ENCODE data around the gene APLP2. TPM values are rescaled to one million over a fixed set of nuclear protein-coding genes. Genes with fewer than 3 reads are reported as not detected.
"Not testable (repeated sequence)": the region's sequence is repeated elsewhere in the genome, so short reads cannot be mapped to it uniquely, and the experiment has no call there.

Gene APLP2
- 100 to 1,000 TPM; 289 to 343 (median 310) TPM for polyA plus RNA-seq (ENCODE audit: low read depth in 6 of 6)

DNA sequence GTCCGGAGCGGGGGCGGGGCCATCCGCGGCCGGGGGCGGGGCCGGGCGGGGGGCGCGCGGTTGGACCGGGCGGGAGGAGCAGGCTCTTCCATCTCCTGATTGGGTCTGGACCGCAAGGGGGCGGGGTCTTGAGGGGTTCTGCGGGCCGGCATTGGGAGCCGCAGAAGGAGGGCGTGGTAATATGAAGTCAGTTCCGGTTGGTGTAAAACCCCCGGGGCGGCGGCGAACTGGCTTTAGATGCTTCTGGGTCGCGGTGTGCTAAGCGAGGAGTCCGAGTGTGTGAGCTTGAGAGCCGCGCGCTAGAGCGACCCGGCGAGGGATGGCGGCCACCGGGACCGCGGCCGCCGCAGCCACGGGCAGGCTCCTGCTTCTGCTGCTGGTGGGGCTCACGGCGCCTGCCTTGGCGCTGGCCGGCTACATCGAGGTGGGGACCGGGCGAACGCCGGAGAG lies at the start of gene APLP2:
TSS of gene APLP2 (plus strand) at position 236 of the 450 bp plus-strand sequence. CDS start at position 320, 84 bp downstream.
- H3K4me1 Mint-ChIP-seq: peaks cover 40 to 53% (median 40%) of the 10 kb centered on the region in 3 donors
- DNase-seq: peak; percentile 98
- peak within 1 kb of the TSS; percentile 93 to 98 (median 96) for H3K27ac Mint-ChIP-seq
- H3K9me3 Mint-ChIP-seq: no peaks in the 10 kb centered on the region
- H3K4me3 Mint-ChIP-seq: peak within 1 kb of the TSS; percentile 94 to 99 (median 98)
- H3K27me3 Mint-ChIP-seq: peaks cover 3 to 6% (median 4%) of the 10 kb centered on the region in 3 donors
- H3K36me3 Mint-ChIP-seq: no peaks in the 10 kb centered on the region
- ATAC-seq (ENCODE audit: low read depth in 2 of 2): peak; percentile 87 to 89

- Mint-ChIP-seq H3K27me3 (peaks cover 36 to 67% (median 62%) of the 10 kb centered on the region in 3 donors), H3K4me3 (no peak overlapping the region), H3K36me3 (peaks cover 4 to 8% of the 10 kb centered on the region in 2 donors), H3K9me3 (peaks cover 4 to 23% (median 7%) of the 10 kb centered on the region in 7 donors), H3K27ac (no peak overlapping the region), H3K4me1 (peaks cover 15 to 20% (median 15%) of the 10 kb centered on the region in 3 donors)
- DNase-seq: no peak
- ATAC-seq (ENCODE audit: low read depth in 2 of 2): no peak
Measured at GRCh38 chr11:130020323-130020722, 49.4 kb upstream of the APLP2 start.

DNA sequence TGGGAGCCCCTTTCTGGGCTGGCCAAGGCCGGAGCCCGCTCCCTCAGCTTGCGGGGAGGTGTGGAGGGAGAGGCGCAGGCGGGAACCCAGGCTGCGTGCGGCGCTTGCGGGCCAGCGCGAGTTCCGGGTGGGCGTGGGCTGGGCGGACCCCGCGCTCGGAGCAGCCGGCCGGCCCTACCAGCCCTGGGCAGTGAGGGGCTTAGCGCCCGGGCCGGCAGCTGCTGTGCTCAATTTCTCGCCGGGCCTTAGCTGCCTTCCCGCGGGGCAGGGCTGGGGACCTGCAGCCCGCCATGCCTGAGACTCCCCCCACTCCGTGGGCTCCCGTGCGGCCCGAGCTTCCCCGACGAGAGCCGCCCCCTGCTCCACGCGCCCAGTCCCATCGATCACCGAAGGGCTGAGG lies 48.1 kb upstream of the APLP2 start:
- H3K9me3 Mint-ChIP-seq: peaks cover 0 to 15% (median 0%) of the 10 kb centered on the region in 7 donors
- H3K27me3 Mint-ChIP-seq: peaks cover 43 to 71% (median 56%) of the 10 kb centered on the region in 3 donors
- not testable (repeated sequence) for H3K36me3 Mint-ChIP-seq; ATAC-seq (ENCODE audit: low read depth in 2 of 2); H3K27ac Mint-ChIP-seq; H3K4me3 Mint-ChIP-seq; DNase-seq
- peaks cover 15 to 20% (median 15%) of the 10 kb centered on the region in 3 donors for H3K4me1 Mint-ChIP-seq

- Mint-ChIP-seq H3K36me3 (no peaks in the 10 kb centered on the region), H3K9me3 (peaks cover 0 to 15% (median 0%) of the 10 kb centered on the region in 7 donors), H3K4me1 (peaks cover 15 to 20% (median 15%) of the 10 kb centered on the region in 3 donors), H3K27ac (peak overlapping the region in 1 of 6 donors; percentile 79), H3K4me3 (no peak overlapping the region), H3K27me3 (peaks cover 44 to 80% (median 56%) of the 10 kb centered on the region in 3 donors)
- peak; percentile 25 to 34 for ATAC-seq (ENCODE audit: low read depth in 2 of 2)
- DNase-seq: no peak
Measured at GRCh38 chr11:130022799-130023198, 46.9 kb upstream of the APLP2 start.

- Mint-ChIP-seq H3K4me3 (peak overlapping the region in 2 of 8 donors; percentile 0 to 27), H3K9me3 (peaks cover 0 to 15% (median 0%) of the 10 kb centered on the region in 7 donors), H3K36me3 (no peaks in the 10 kb centered on the region), H3K27me3 (peaks cover 47 to 82% (median 57%) of the 10 kb centered on the region in 3 donors), H3K4me1 (peaks cover 15 to 20% (median 15%) of the 10 kb centered on the region in 3 donors), H3K27ac (peak overlapping the region in 1 of 6 donors; percentile 45)
- DNase-seq: peak; percentile 43
- peak; percentile 95 to 97 for ATAC-seq (ENCODE audit: low read depth in 2 of 2)
Measured at GRCh38 chr11:130023204-130023603, 46.5 kb upstream of the APLP2 start.

DNA sequence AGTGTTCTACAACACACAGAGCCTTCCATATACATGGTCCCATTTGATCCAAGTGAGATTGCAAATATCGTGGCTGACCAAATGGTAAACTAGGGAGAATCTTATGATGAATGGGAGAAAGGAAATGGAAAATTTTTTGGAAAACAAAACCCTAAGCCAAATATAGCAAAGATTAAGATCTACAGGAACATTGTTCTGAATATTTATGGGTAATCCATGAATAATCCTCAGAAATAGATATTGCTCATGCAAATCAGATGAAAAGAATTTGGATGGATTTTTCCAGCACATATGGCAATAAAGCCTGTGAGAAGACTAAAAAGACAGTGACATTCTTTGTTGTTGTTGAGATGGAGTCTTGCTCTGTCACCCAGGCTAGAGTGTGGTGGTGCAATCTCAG lies 45.3 kb upstream of the APLP2 start:
- DNase-seq: no peak
- Mint-ChIP-seq H3K4me3 (peak overlapping the region in 1 of 8 donors; percentile 1), H3K36me3 (no peaks in the 10 kb centered on the region), H3K27ac (no peak overlapping the region), H3K27me3 (peaks cover 48 to 79% (median 59%) of the 10 kb centered on the region in 3 donors), H3K4me1 (peaks cover 15 to 20% (median 15%) of the 10 kb centered on the region in 3 donors), H3K9me3 (peaks cover 0 to 15% (median 0%) of the 10 kb centered on the region in 7 donors)
- ATAC-seq (ENCODE audit: low read depth in 2 of 2): no peak

- no peak overlapping the region for H3K4me3 Mint-ChIP-seq
- no peak for ATAC-seq (ENCODE audit: low read depth in 2 of 2)
- H3K27ac Mint-ChIP-seq: no peak overlapping the region
- peaks cover 44 to 78% (median 54%) of the 10 kb centered on the region in 3 donors for H3K27me3 Mint-ChIP-seq
- peaks cover 15 to 20% (median 15%) of the 10 kb centered on the region in 3 donors for H3K4me1 Mint-ChIP-seq
- H3K36me3 Mint-ChIP-seq: no peaks in the 10 kb centered on the region
- peaks cover 0 to 15% (median 0%) of the 10 kb centered on the region in 7 donors for H3K9me3 Mint-ChIP-seq
- DNase-seq: no peak
Measured at GRCh38 chr11:130025371-130025770, 44.3 kb upstream of the APLP2 start.

- Mint-ChIP-seq H3K9me3 (peaks cover 0 to 2% (median 0%) of the 10 kb centered on the region in 7 donors), H3K27ac (no peak overlapping the region), H3K4me1 (peaks cover 0 to 3% (median 0%) of the 10 kb centered on the region in 3 donors), H3K36me3 (no peaks in the 10 kb centered on the region), H3K4me3 (no peak overlapping the region), H3K27me3 (peaks cover 42 to 53% (median 48%) of the 10 kb centered on the region in 3 donors)
- DNase-seq (no peak), ATAC-seq (ENCODE audit: low read depth in 2 of 2) (no peak)
Measured at GRCh38 chr11:130029137-130029536, 40.6 kb upstream of the APLP2 start.

DNA sequence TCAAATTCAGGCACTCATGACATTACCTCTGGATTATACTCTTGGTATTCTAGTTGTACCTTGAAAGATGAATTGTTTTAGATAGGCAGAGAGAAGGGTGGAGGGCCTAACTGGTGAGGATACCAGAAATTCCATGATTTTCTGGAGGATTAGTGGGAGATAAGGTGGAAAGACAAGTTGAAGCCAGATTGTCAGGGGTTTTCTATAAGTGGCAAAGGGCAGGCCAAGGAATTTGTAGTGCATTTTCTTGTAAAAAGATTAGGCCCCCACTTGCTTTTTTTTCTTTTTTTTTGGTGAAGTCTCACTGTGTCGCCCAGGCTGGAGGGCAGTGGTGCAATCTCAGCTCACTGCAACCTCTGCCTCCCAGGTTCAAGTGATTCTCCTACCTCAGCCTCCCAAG lies 38.6 kb upstream of the APLP2 start:
- DNase-seq: no peak
- ATAC-seq (ENCODE audit: low read depth in 2 of 2): no peak
- Mint-ChIP-seq H3K36me3 (no peaks in the 10 kb centered on the region), H3K4me1 (no peaks in the 10 kb centered on the region), H3K4me3 (no peak overlapping the region), H3K9me3 (peaks cover 0 to 2% (median 0%) of the 10 kb centered on the region in 7 donors), H3K27ac (no peak overlapping the region), H3K27me3 (peaks cover 36 to 43% (median 38%) of the 10 kb centered on the region in 3 donors)

- Mint-ChIP-seq H3K27ac (peak overlapping the region in 1 of 6 donors; percentile 58), H3K4me1 (no peaks in the 10 kb centered on the region), H3K27me3 (peaks cover 37 to 45% (median 41%) of the 10 kb centered on the region in 3 donors), H3K4me3 (no peak overlapping the region), H3K36me3 (no peaks in the 10 kb centered on the region), H3K9me3 (peaks cover 0 to 2% (median 0%) of the 10 kb centered on the region in 7 donors)
- DNase-seq: no peak
- ATAC-seq (ENCODE audit: low read depth in 2 of 2): no peak
Measured at GRCh38 chr11:130031945-130032344, 37.7 kb upstream of the APLP2 start.

GRCh38 chr11:130032931-130033330 lies 36.8 kb upstream of the APLP2 start:
- H3K27me3 Mint-ChIP-seq: peaks cover 37% of the 10 kb centered on the region in 3 donors
- no peaks in the 10 kb centered on the region for H3K36me3 Mint-ChIP-seq

DNA sequence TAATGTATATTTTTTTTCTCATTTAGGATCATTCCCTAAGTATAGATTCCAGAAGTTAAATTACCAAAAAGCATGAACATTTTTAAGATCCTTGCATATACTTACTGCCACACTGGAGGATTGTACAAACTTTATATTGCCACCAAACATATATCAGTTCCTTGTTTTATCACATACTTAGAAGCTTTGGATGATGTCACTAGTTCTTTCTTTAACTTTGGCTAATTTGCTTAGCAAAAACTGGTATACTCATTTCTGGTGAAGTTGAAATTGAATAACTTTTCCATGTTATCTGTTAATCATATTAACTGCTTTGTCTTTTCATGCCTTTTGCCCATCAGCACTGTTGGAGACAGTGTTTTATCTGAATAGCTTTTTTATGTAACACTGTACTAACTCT lies 35.5 kb upstream of the APLP2 start:
- no peak overlapping the region for H3K27ac Mint-ChIP-seq
- no peaks in the 10 kb centered on the region for H3K4me1 Mint-ChIP-seq
- ATAC-seq (ENCODE audit: low read depth in 2 of 2) (no peak), DNase-seq (no peak)
- no peaks in the 10 kb centered on the region for H3K9me3 Mint-ChIP-seq
- peaks cover 34 to 39% (median 36%) of the 10 kb centered on the region in 3 donors for H3K27me3 Mint-ChIP-seq
- H3K4me3 Mint-ChIP-seq: no peak overlapping the region
- no peaks in the 10 kb centered on the region for H3K36me3 Mint-ChIP-seq

More at GRCh38 chr11:130032931-130033330, 36.8 kb upstream of the APLP2 start:
- Mint-ChIP-seq H3K4me1 (no peaks in the 10 kb centered on the region), H3K27ac (no peak overlapping the region), H3K9me3 (no peaks in the 10 kb centered on the region), H3K4me3 (no peak overlapping the region)
- ATAC-seq (ENCODE audit: low read depth in 2 of 2): no peak
- no peak for DNase-seq

- Mint-ChIP-seq H3K4me3 (no peak overlapping the region), H3K36me3 (no peaks in the 10 kb centered on the region), H3K9me3 (no peaks in the 10 kb centered on the region), H3K4me1 (peaks cover 0 to 1% (median 0%) of the 10 kb centered on the region in 3 donors), H3K27me3 (peaks cover 25 to 28% (median 27%) of the 10 kb centered on the region in 3 donors), H3K27ac (no peak overlapping the region)
- no peak for ATAC-seq (ENCODE audit: low read depth in 2 of 2)
- no peak for DNase-seq
Measured at GRCh38 chr11:130037058-130037457, 32.6 kb upstream of the APLP2 start.

Data from naive B cell (primary cell).